Skeletal muscle tissue (tissue), 4 donors: ENCODE data around the gene RHEB. TPM values are rescaled to one million over a fixed set of nuclear protein-coding genes. Genes with fewer than 3 reads are reported as not detected.
A peak's percentile ranks its signal among the peaks of the same experiment; 100 is the strongest.

Experiments
- H3K27ac ChIP-seq: one replicate; pipeline ENCODE4 v1.7.0; 2013; ENCODE audit warnings: mild to moderate bottlenecking, low read depth, low read length, inconsistent platforms
- H3K27me3 ChIP-seq, 3 donors: one replicate each; pipeline ENCODE4 v1.7.0; 2013; ENCODE audit warnings: low read length in 3 of 3; ENCODE audit not compliant: control insufficient read depth in 3 of 3, insufficient read depth in 3 of 3
- H3K36me3 ChIP-seq, 3 donors: one replicate each; pipeline ENCODE4 v1.7.0; 2013; ENCODE audit warnings: low read length in 3 of 3; ENCODE audit not compliant: control insufficient read depth in 3 of 3, insufficient read depth in 3 of 3
- H3K4me1 ChIP-seq, 3 donors: one replicate each; pipeline ENCODE4 v1.7.0; 2013; ENCODE audit warnings: low read length in 3 of 3, mild to moderate bottlenecking in 3 of 3; ENCODE audit not compliant: control insufficient read depth in 3 of 3, insufficient read depth in 3 of 3
- H3K4me3 ChIP-seq, 3 donors: one replicate each; pipeline ENCODE4 v1.7.0; 2013; ENCODE audit warnings: low read length in 3 of 3
- H3K9ac ChIP-seq, 3 donors: one replicate each; pipeline ENCODE4 v1.7.0; 2013; ENCODE audit warnings: low read length in 3 of 3, mild to moderate bottlenecking in 3 of 3, moderate library complexity in 2 of 3, low read depth in 1 of 3
- H3K9me3 ChIP-seq, 3 donors: one replicate each; pipeline ENCODE4 v1.7.0; 2013; ENCODE audit warnings: low read length in 3 of 3; ENCODE audit not compliant: control insufficient read depth in 3 of 3
- total RNA-seq: library from RNA; depleted of rRNA; stranded (reverse); fragments of >200 nt; gene quantifications from one replicate; pipeline ENCODE4 v1.2.3, GENCODE V29; 2014
- donor health status: Osteomylitis.

Gene RHEB
- total RNA-seq, 1 donor from 2014 or later: 73.6 TPM

DNA sequence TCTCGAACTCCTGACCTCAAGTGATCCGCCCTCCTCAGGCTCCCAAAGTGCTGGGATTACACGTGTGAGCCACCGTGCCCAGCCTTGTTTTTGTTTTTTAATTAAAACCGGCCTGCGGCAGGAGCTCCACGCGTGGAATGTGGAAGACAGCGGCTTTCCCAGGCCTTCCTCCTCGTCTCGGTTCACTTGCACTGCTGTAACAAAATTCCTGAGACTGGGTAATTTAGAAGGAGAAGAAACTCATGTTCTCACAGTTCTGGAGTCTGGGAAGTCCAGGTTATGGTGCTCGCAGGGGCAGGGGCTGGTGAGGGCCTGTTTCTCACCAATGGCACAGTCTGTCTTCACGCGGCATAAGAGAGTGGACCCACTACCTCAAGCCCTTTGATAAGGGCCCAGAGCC is 65.4 kb downstream of the RHEB start:
- no peaks in the 10 kb centered on the region for H3K27me3 ChIP-seq
- no peak overlapping the region for H3K4me3 ChIP-seq
- H3K36me3 ChIP-seq: no peaks in the 10 kb centered on the region
- H3K9ac ChIP-seq: no peak overlapping the region
- no peaks in the 10 kb centered on the region for H3K9me3 ChIP-seq
- H3K27ac ChIP-seq: no peak overlapping the region
- peaks cover 4 to 8% (median 6%) of the 10 kb centered on the region in 3 donors for H3K4me1 ChIP-seq

DNA sequence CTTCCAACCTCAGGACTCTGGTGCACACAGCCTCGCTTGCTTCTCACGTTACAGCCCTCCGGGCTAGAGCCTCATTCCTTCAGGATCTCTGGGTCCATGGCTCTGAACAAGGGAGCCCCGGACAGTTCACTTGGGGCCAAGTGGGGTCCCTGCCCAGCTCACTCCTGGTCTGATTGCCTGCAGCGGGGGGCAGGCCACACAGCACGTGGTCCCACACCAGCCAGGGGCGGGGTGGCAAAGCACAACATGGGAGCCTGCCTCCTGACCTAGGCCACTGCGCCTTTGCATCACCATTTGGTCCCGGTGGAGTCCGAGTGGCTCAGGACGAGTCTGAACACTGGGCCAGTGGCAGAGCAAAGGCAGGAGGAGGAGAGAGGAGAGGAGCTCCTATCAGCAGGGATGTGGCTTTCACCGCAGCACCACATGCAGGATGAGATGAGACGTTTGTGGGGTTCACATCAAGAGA is 66.3 kb downstream of the RHEB start:
- Histone ChIP-seq H3K9me3 (no peaks in the 10 kb centered on the region), H3K27me3 (no peaks in the 10 kb centered on the region), H3K9ac (no peak overlapping the region), H3K4me1 (peaks cover 0 to 4% (median under 1%) of the 10 kb centered on the region in 3 donors), H3K36me3 (no peaks in the 10 kb centered on the region), H3K27ac (no peak overlapping the region), H3K4me3 (no peak overlapping the region)

DNA sequence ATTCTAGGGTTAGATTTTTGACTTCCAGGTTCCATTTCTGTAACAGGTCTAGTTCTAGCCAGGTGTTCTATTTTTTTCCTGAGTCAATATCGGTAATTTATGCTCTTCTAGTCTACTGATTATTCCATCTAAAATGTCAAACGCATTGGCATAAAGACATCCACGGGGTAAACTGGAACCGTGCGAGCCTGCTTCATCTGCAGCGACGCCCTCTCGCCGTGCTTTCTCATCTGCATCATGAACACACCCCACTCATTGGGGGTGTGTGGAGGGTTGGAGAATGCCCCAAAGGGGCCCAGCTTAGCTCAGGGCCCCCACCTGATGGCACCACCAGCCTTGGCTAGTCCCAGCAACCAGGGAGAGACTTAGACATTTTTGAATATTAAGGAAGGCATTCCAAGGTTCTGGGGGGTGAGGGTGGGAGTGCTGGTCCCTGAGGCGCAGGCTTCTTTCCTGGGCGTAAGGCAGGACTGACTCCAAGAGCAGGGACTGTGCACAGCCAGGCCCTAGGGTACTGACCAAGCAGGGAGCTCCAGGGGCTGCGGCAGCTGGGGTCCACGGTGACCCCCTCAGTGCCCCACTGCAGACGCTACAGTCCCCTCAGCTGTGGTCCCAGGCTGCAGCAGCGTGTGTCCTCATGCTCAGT is 66.9 kb downstream of the RHEB start:
- Histone ChIP-seq H3K27ac (no peak overlapping the region), H3K9me3 (no peaks in the 10 kb centered on the region), H3K27me3 (no peaks in the 10 kb centered on the region), H3K4me3 (no peak overlapping the region), H3K4me1 (peaks cover 0 to 8% (median 2%) of the 10 kb centered on the region in 3 donors), H3K9ac (no peak overlapping the region), H3K36me3 (no peaks in the 10 kb centered on the region)

DNA sequence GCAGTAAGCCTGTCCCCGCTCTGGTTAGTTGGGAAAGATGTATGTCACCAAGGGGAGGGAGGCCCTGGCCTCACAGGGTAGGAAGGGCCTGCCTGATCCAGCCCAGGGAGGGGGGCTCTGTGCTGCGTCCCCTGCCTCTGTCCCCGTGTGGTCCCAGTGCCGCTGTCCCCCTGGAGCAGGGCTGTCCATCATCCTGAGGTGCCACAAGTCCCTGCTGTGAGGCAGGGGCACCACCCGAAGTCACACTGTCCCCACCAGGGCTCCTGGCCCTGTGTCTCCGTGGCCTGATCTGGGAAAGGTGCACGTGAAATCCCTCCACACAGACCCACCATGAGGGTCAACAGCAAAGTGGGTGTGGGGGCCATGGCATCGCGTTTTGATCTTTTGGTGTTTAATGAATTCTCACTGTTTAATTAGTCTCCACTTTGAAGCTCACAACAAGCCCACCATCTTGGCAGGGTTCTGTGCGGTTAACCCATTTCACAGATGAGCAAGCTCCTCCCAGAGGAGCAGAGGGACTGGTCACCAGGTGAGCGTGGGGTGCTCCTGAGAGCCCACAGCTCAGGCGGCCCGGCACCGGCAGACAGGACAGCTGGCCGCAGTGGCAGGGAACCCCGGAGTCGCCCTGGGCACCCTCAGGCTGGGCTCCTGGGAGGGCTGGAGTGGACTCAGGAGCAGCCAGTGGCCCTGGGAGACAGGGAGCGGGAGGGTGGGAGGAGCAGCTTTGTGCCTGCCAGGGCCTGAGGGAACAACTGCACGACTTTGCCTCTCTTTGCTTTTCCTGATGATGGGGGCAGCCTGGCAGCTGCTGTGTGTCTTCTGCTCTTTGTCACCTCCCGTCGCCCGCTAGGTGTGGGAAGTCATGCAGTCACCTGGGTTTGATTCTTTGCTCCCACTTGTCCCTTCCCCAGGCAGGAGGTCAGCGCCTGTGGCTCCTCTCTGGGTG is 67.8 kb downstream of the RHEB start:
- Histone ChIP-seq H3K27ac (no peak overlapping the region), H3K4me1 (peaks cover 0 to 5% (median 2%) of the 10 kb centered on the region in 3 donors), H3K9ac (no peak overlapping the region), H3K4me3 (no peak overlapping the region), H3K9me3 (no peaks in the 10 kb centered on the region), H3K36me3 (no peaks in the 10 kb centered on the region), H3K27me3 (no peaks in the 10 kb centered on the region)

DNA sequence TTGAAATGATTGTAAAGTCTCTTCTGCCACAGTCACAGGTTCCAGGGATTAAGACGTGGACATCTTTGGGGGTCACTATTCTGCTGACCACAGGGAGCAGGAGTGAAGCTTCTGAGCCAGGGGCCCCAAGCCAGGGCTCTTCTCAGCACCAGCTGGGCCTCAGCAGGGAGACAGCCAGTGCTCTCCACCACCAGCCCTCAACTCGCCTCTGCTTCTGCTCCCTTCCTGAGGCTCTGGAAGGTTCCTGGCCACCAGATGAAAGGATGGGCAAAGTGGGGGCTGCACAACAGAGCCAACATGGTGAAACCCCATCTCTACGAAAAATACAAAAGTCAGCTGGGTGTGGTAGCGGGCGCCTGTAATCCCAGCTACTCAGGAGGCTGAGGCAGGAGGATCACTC is 68.5 kb downstream of the RHEB start:
- no peaks in the 10 kb centered on the region for H3K9me3 ChIP-seq
- no peak overlapping the region for H3K27ac ChIP-seq
- H3K36me3 ChIP-seq: no peaks in the 10 kb centered on the region
- no peak overlapping the region for H3K4me3 ChIP-seq
- no peaks in the 10 kb centered on the region for H3K27me3 ChIP-seq
- H3K4me1 ChIP-seq: peaks cover 0 to 5% (median 2%) of the 10 kb centered on the region in 3 donors
- peak overlapping the region in 1 of 3 donors; percentile 16 for H3K9ac ChIP-seq

DNA sequence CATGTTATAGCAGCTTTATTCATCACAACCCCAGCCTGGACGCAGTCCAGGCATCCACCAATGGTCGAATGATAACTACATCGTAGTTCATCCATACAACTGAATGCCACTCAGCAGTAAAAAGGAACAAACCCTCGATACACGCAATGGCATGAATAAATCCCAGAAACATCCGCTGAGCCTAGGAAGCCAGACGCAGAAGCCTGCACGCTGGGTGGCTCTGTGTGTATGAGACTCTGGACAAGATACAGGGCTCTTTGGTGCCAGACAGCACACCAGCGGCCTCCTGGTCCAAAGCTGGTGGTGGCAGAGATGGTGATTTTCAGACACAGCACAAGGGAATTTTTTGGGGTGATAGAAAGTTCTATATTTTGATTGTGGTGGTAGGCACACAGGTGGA is 69.7 kb downstream of the RHEB start:
- Histone ChIP-seq H3K4me3 (no peak overlapping the region), H3K4me1 (peaks cover 0 to 5% (median 2%) of the 10 kb centered on the region in 3 donors), H3K27me3 (no peaks in the 10 kb centered on the region), H3K36me3 (no peaks in the 10 kb centered on the region), H3K9ac (no peak overlapping the region), H3K27ac (no peak overlapping the region), H3K9me3 (no peaks in the 10 kb centered on the region)

DNA sequence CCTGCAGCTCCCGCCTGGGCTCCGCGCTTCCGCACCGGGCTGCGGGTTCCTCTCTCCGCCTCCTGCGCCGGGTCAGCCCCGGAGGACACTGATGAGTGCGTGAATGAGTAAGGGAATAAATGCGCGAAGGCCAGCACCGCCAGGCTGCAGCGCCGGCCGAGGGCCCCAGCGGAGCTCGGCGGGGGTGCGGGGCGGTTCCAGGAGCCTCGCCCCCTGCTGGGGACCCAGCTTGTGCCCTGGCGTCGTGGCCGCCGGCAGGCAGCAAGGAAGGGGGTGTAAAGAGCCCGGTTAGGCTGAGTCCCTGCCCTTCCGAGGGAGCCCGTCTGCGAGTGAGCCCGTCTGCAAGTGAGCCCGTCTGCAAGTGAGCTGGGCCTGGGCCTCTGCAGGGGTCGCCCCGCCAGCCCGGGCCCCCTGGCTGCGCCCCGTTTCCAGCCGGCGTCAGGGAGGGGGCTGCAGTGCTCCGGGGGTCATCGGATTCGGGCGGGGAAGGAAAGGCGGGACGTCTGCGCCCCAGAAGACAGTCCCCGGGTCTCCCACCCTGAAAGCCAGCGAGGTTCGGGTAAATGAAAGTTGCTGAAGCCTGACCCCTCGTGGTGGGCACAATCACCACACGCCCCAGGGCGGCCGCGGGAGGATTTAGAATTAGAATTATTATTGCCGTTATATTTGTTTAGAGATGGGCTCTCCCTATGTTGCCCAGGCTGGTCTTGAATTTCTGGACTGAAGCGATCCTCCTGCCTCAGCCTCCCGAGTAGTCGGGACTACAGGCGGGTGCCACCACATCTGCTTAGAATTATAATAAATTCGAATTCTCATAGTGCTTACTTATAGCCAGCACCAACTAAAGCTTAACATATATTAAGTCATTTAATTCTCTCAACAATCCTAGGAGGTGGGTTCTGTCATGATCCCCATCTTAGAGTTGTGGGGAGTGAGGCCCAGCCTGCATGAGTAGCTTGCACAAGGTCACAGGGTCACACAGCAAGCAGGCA is 71.1 kb downstream of the RHEB start:
- H3K9ac ChIP-seq: peak overlapping the region; percentile 59 to 84 (median 61)
- H3K27me3 ChIP-seq: no peaks in the 10 kb centered on the region
- H3K27ac ChIP-seq: no peak overlapping the region
- peaks cover 0 to 5% (median 2%) of the 10 kb centered on the region in 3 donors for H3K4me1 ChIP-seq
- peak overlapping the region; percentile 66 to 67 (median 67) for H3K4me3 ChIP-seq
- H3K9me3 ChIP-seq: no peaks in the 10 kb centered on the region
- no peaks in the 10 kb centered on the region for H3K36me3 ChIP-seq

DNA sequence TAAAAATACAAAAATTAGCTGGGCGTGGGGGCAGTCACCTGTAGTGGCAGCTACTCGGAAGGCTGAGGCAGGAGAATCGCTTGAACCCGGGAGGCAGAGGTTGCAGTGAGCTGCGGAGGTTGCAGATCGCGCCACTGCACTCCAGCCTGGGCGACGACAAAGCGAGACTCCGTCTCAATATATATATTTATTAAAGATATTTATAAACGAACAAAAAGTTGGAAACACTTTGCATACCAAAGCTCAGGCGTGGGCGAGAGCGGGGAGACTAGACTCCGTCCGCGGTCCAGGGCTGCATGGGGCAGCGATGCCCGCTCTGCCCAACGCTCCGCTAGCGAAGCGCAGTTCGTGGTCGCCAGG is 71.8 kb downstream of the RHEB start:
- peaks cover 0 to 5% (median 2%) of the 10 kb centered on the region in 3 donors for H3K4me1 ChIP-seq
- peak overlapping the region in 2 of 3 donors; percentile 61 to 84 for H3K9ac ChIP-seq
- H3K27ac ChIP-seq: no peak overlapping the region
- H3K36me3 ChIP-seq: no peaks in the 10 kb centered on the region
- H3K27me3 ChIP-seq: no peaks in the 10 kb centered on the region
- no peaks in the 10 kb centered on the region for H3K9me3 ChIP-seq
- peak overlapping the region; percentile 66 to 67 (median 67) for H3K4me3 ChIP-seq

DNA sequence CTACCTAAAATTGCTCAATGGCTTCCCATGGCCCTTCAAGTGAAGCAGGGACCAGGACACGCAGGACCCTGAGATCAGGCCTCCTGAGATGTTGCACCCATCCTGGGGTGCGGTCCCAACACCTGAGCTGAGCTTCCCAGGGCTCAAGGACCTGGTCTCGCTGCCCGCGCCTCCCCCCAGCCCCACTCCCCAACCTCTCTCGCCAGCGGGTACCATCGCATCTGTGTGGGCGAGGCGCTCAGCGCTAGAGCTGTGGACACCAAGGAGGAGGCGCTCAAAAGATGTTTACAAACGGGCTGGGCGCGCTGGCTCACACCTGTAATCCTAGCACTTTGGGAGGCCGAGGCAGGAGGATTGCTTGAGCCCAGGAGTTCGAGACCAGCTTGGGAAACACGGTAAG is 72.4 kb downstream of the RHEB start:
- Histone ChIP-seq H3K4me3 (no peak overlapping the region), H3K36me3 (no peaks in the 10 kb centered on the region), H3K4me1 (peaks cover 0 to 5% (median 2%) of the 10 kb centered on the region in 3 donors), H3K27me3 (no peaks in the 10 kb centered on the region), H3K27ac (no peak overlapping the region), H3K9me3 (no peaks in the 10 kb centered on the region), H3K9ac (no peak overlapping the region)
